MM.1S (cell line): ENCODE data around the gene ADAMTS18.

Experiments used
- DNase-seq: peaks from one replicate; pipeline ENCODE4 v3.0.0-alpha.2; 2015
- H2AFZ ChIP-seq: fragments of 300-600 bp; sonication (generic); 2 replicates; pipeline ENCODE4 v1.6.0; 2016; ENCODE audit warnings: antibody characterized with exemption, low read length
- H3F3A ChIP-seq: fragments of 300-600 bp; sonication (generic); 2 replicates; pipeline ENCODE4 v1.6.1; 2016; ENCODE audit warnings: mild to moderate bottlenecking, antibody characterized with exemption, low read length, moderate library complexity, mixed read lengths; ENCODE audit not compliant: insufficient read depth
- H3K27ac ChIP-seq: fragments of 300-600 bp; sonication (generic); 2 replicates; pipeline ENCODE4 v1.5.1; 2016; ENCODE audit warnings: mild to moderate bottlenecking, low read length
- H3K27me3 ChIP-seq: fragments of 300-600 bp; sonication (generic); replicated peaks from 2 replicates; pipeline ENCODE4 v1.6.0; 2016; ENCODE audit warnings: low read length; ENCODE audit not compliant: insufficient read depth
- H3K36me3 ChIP-seq: fragments of 300-600 bp; sonication (generic); replicated peaks from 2 replicates; pipeline ENCODE4 v1.6.1; 2016; ENCODE audit warnings: mild to moderate bottlenecking, low read length, mixed read lengths; ENCODE audit not compliant: insufficient read depth
- H3K4me1 ChIP-seq: fragments of 300-600 bp; sonication (generic); 2 replicates; pipeline ENCODE4 v1.6.1; 2016; ENCODE audit warnings: low read length, mixed read lengths
- H3K4me2 ChIP-seq: fragments of 300-600 bp; sonication (generic); 2 replicates; pipeline ENCODE4 v1.6.0; 2016; ENCODE audit warnings: low read depth, low read length
- H3K4me3 ChIP-seq: fragments of 300-600 bp; sonication (generic); 2 replicates; pipeline ENCODE4 v1.5.1; 2016; ENCODE audit warnings: low read length, mixed read lengths
- H3K79me2 ChIP-seq: fragments of 300-600 bp; sonication (generic); 2 replicates; pipeline ENCODE4 v1.6.1; 2016; ENCODE audit warnings: mixed run types, low read length, mixed read lengths
- H3K9ac ChIP-seq: fragments of 300-600 bp; sonication (generic); 2 replicates; pipeline ENCODE4 v1.6.1; 2016; ENCODE audit warnings: low read length, mixed read lengths
- H3K9me2 ChIP-seq: fragments of 300-600 bp; sonication (generic); replicated peaks from 2 replicates; pipeline ENCODE4 v1.6.1; 2016; ENCODE audit warnings: mild to moderate bottlenecking, low read length, mixed read lengths; ENCODE audit not compliant: insufficient read depth
- H3K9me3 ChIP-seq: fragments of 300-600 bp; sonication (generic); replicated peaks from 2 replicates; pipeline ENCODE4 v1.6.1; 2016; ENCODE audit warnings: mild to moderate bottlenecking, low read length, mixed read lengths; ENCODE audit not compliant: insufficient read depth
- H4K20me1 ChIP-seq: fragments of 300-600 bp; sonication (generic); 2 replicates; pipeline ENCODE4 v1.6.1; 2016; ENCODE audit warnings: mild to moderate bottlenecking, low read length, moderate library complexity, mixed read lengths; ENCODE audit not compliant: insufficient read depth
- EZH2 ChIP-seq: fragments of 300-600 bp; sonication (generic); optimal IDR thresholded peaks from 2 replicates; pipeline ENCODE3; 2017; ENCODE audit warnings: low read depth, mild to moderate bottlenecking, antibody characterized with exemption, low read length, mixed read lengths
- EZH2phosphoT487 ChIP-seq: fragments of 300-600 bp; sonication (generic); IDR thresholded peaks from 2 replicates; pipeline ENCODE4 v1.6.1; 2018; ENCODE audit warnings: antibody characterized with exemption, low read length
- TF ChIP-seq, protein P1 (sequence below): fragments of 300-600 bp; sonication (generic); IDR thresholded peaks from 2 replicates; pipeline ENCODE4 v1.5.1; 2016; ENCODE audit warnings: antibody characterized with exemption, low read length, mixed read lengths

Gene ADAMTS18

DNA sequence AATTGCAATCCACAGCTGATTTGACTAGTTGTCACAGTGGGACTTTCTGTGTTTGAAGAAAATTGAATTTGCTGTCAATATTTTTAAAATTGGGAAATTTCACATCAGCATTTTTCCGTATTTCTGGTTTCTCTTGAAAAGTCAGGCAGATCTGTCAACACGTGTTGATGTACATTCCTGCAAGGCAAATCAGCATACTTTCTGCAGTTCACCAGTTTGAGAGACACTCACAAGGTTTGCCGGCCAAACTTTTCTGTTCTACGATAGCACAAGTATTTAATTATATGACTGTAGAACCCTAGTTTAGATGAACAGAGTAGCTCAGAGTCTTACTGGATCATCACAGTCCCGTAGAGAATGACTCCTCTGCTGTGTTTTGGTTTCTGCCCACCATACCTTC is 102.0 kb downstream of the ADAMTS18 start:
- no peak overlapping the region for H3K27ac ChIP-seq
- DNase-seq: no peak
- H3K9ac ChIP-seq: no peak overlapping the region
- no peaks in the 10 kb centered on the region for H4K20me1 ChIP-seq
- no peaks in the 10 kb centered on the region for H3K9me2 ChIP-seq
- no peak overlapping the region for H3K4me2 ChIP-seq
- H2AFZ ChIP-seq: no peak overlapping the region
- TF ChIP-seq EZH2: no peak
- TF ChIP-seq EZH2phosphoT487: no peak
- TF ChIP-seq, protein P1, sequence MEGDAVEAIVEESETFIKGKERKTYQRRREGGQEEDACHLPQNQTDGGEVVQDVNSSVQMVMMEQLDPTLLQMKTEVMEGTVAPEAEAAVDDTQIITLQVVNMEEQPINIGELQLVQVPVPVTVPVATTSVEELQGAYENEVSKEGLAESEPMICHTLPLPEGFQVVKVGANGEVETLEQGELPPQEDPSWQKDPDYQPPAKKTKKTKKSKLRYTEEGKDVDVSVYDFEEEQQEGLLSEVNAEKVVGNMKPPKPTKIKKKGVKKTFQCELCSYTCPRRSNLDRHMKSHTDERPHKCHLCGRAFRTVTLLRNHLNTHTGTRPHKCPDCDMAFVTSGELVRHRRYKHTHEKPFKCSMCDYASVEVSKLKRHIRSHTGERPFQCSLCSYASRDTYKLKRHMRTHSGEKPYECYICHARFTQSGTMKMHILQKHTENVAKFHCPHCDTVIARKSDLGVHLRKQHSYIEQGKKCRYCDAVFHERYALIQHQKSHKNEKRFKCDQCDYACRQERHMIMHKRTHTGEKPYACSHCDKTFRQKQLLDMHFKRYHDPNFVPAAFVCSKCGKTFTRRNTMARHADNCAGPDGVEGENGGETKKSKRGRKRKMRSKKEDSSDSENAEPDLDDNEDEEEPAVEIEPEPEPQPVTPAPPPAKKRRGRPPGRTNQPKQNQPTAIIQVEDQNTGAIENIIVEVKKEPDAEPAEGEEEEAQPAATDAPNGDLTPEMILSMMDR: no peak
- no peaks in the 10 kb centered on the region for H3F3A ChIP-seq
- no peak overlapping the region for H3K4me3 ChIP-seq
- no peaks in the 10 kb centered on the region for H3K4me1 ChIP-seq
- H3K36me3 ChIP-seq: no peaks in the 10 kb centered on the region
- no peaks in the 10 kb centered on the region for H3K79me2 ChIP-seq
- H3K9me3 ChIP-seq: no peaks in the 10 kb centered on the region
- H3K27me3 ChIP-seq: no peaks in the 10 kb centered on the region

DNA sequence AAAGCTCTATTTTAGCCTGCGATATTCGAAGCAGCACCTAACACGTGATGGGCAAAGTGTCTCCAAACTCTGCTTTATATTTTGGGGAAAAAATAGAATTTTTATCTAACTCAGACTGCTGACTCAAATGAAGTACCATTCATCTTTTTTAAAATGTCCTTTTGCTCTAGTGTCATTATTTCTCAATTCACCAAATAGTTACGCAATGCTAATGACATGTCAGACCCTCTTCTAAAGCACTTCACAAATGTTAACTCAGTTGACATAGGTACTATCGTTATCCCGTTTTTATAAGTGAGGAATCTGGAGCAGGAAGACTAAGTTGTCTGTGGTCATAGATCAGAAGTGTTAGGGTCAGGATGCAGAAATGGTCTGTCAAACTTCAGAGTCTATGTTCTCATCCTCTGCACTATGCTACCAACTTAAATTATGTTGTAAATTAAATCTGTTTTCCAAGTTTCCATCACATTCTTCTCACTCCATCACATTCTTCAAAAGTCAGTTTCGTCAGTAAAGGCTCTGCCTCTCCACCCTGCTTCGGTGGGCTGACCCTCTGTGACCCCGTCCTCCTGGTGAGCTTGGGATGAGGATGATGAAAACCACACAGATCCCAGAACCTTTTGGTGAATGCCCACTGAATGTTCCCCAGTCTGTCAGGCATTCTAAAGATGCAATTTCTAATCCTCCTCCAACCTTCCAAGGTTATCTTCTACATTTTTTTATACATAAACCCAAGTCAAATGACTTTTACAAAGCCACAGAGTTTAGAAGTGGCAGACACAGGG is 102.8 kb downstream of the ADAMTS18 start:
- no peak overlapping the region for H3K27ac ChIP-seq

DNA sequence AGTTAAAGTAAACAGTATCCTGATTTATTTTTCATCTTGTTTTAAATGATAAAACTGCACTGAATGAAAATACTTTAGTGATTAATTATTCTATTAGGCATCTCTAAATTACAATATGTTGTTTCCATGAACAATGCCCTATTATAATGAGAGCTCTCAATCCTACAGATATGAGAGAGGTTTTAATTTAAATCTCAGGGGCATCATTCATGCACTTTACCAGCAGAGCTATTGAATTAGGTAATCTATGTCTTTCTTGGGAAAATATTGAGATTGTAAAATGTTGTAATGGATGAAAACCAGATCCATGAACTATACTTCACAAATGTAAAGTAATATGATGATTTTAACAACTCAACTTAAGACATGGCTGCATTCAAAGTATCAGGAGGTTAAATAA is 103.8 kb downstream of the ADAMTS18 start:
- Histone ChIP-seq H3K9me2 (no peaks in the 10 kb centered on the region), H3K4me2 (no peak overlapping the region), H3K36me3 (no peaks in the 10 kb centered on the region), H3K27ac (no peak overlapping the region), H3K9ac (no peak overlapping the region), H3K4me3 (no peak overlapping the region), H3K9me3 (no peaks in the 10 kb centered on the region), H3K27me3 (no peaks in the 10 kb centered on the region), H3K79me2 (no peaks in the 10 kb centered on the region), H2AFZ (no peak overlapping the region), H3F3A (no peaks in the 10 kb centered on the region), H4K20me1 (no peaks in the 10 kb centered on the region), H3K4me1 (no peaks in the 10 kb centered on the region)
- TF ChIP-seq EZH2phosphoT487: no peak
- no peak for DNase-seq

More for the DNA sequence above, 102.8 kb downstream of the ADAMTS18 start:
- Histone ChIP-seq H3K4me3 (no peak overlapping the region), H3K79me2 (no peaks in the 10 kb centered on the region), H3K4me1 (no peaks in the 10 kb centered on the region), H2AFZ (no peak overlapping the region), H3K36me3 (no peaks in the 10 kb centered on the region), H3K9me3 (no peaks in the 10 kb centered on the region), H3K9me2 (no peaks in the 10 kb centered on the region), H3F3A (no peaks in the 10 kb centered on the region), H4K20me1 (no peaks in the 10 kb centered on the region), H3K9ac (no peak overlapping the region), H3K4me2 (no peak overlapping the region), H3K27me3 (no peaks in the 10 kb centered on the region)
- TF ChIP-seq EZH2 (no peak), EZH2phosphoT487 (no peak)
- TF ChIP-seq, protein P1: no peak
- no peak for DNase-seq
